SK-N-SH (cell line): Measurements from ENCODE around the gene NFATC3. TPM values are rescaled to one million over a fixed set of nuclear protein-coding genes. Genes with fewer than 3 reads are reported as not detected.

Source experiments
- CTCF ChIA-PET: fragments of 300-600, 350-600 bp; formaldehyde crosslinking; extraction: SDS; loops from one replicate; lab custom pipeline; 2021; lab: Yijun Ruan, JAX
- POLR2A ChIA-PET: fragments of 350-600 bp; sonication (Branson Sonifier 250); formaldehyde crosslinking; extraction: SDS; loops from one replicate; lab custom pipeline; 2020; ENCODE audit warnings: antibody characterized with exemption, inconsistent platforms; lab: Yijun Ruan, JAX
- DNase-seq: peaks from one replicate; pipeline ENCODE4 v3.0.0; 2012
- H2AFZ ChIP-seq: fragments of 200-600 bp; sonication (generic); 2 replicates; pipeline ENCODE4 v1.8.1; 2016; ENCODE audit warnings: antibody characterized with exemption, mild to moderate bottlenecking, low read depth
- H3F3A ChIP-seq: fragments of 200-600 bp; sonication (generic); replicated peaks from 2 replicates; pipeline ENCODE3; 2016; ENCODE audit warnings: antibody characterized with exemption, mild to moderate bottlenecking; ENCODE audit not compliant: insufficient read depth
- H3K27ac ChIP-seq, 2 experiments: fragments of 200-500 bp in 1 of 2; fragments of 200-600 bp in 1 of 2; sonication (Bioruptor generic) in 1 of 2; sonication (generic), shearing (Covaris generic) in 1 of 2; 2 replicates each; pipeline versions ENCODE4 v1.5.1 to v1.6.1; 2014 to 2016; ENCODE audit warnings: low read depth in 2 of 2, inconsistent platforms in 1 of 2, low read length in 1 of 2, mild to moderate bottlenecking in 1 of 2, mixed read lengths in 1 of 2
- H3K27me3 ChIP-seq: fragments of 200-600 bp; sonication (generic), shearing (Covaris generic); 2 replicates; pipeline ENCODE4 v1.6.1; 2016; ENCODE audit warnings: mixed run types; ENCODE audit not compliant: insufficient read depth
- H3K36me3 ChIP-seq, 2 experiments: fragments of 200-500 bp in 1 of 2; fragments of 200-600 bp in 1 of 2; sonication (Bioruptor generic) in 1 of 2; sonication (generic) in 1 of 2; replicated peaks in 1 of 2; 2 replicates each; pipeline versions ENCODE3 to v1.5.1; 2014 to 2016; ENCODE audit warnings: low read length in 1 of 2, mild to moderate bottlenecking in 1 of 2; ENCODE audit not compliant: insufficient read depth in 2 of 2, control insufficient read depth in 1 of 2
- H3K4me1 ChIP-seq, 2 experiments: fragments of 200-500 bp in 1 of 2; fragments of 200-600 bp in 1 of 2; sonication (Bioruptor generic) in 1 of 2; sonication (generic), shearing (Covaris generic) in 1 of 2; 2 replicates each; pipeline versions ENCODE4 v1.5.1 to v1.6.1; 2014 to 2016; ENCODE audit warnings: low read depth in 1 of 2, low read length in 1 of 2, mixed run types in 1 of 2; ENCODE audit not compliant: insufficient read depth in 2 of 2, control insufficient read depth in 1 of 2
- H3K4me2 ChIP-seq: fragments of 200-600 bp; sonication (generic), shearing (Covaris generic); 2 replicates; pipeline ENCODE4 v1.6.1; 2017; ENCODE audit warnings: mixed run types
- H3K4me3 ChIP-seq, 2 experiments: fragments of 200-500 bp in 1 of 2; fragments of 200-600 bp in 1 of 2; sonication (Bioruptor generic) in 1 of 2; sonication (generic), shearing (Covaris generic) in 1 of 2; 2 replicates each; pipeline versions ENCODE4 v1.5.1 to v1.8.1; 2014 to 2016; ENCODE audit warnings: low read depth in 2 of 2, inconsistent platforms in 1 of 2, low read length in 1 of 2, mild to moderate bottlenecking in 1 of 2, mixed read lengths in 1 of 2, moderate library complexity in 1 of 2
- H3K79me2 ChIP-seq: fragments of 200-600 bp; sonication (generic); 2 replicates; pipeline ENCODE4 v1.8.1; 2017; ENCODE audit warnings: mild to moderate bottlenecking; ENCODE audit not compliant: insufficient read depth
- H3K9ac ChIP-seq: fragments of 200-600 bp; sonication (generic); 2 replicates; pipeline ENCODE4 v1.6.1; 2017; ENCODE audit warnings: mixed run types
- H3K9me2 ChIP-seq: fragments of 200-600 bp; sonication (generic); 2 replicates; pipeline ENCODE4 v1.6.1; 2017; ENCODE audit warnings: mixed run types
- H3K9me3 ChIP-seq: fragments of 200-600 bp; sonication (generic); 2 replicates; pipeline ENCODE4 v1.6.1; 2017; ENCODE audit warnings: mixed run types, mild to moderate bottlenecking, moderate library complexity
- H4K20me1 ChIP-seq: fragments of 200-600 bp; sonication (generic); 2 replicates; pipeline ENCODE4 v1.6.1; 2017; ENCODE audit warnings: mild to moderate bottlenecking, mixed run types; ENCODE audit not compliant: insufficient read depth
- ELF1 ChIP-seq: IDR thresholded peaks from 2 replicates; pipeline ENCODE4 v1.4.0; 2012
- EZH2phosphoT487 ChIP-seq: fragments of 200-600 bp; sonication (generic); IDR thresholded peaks from 2 replicates; pipeline ENCODE4 v1.6.1; 2017; ENCODE audit warnings: low read depth, mixed run types, mild to moderate bottlenecking, antibody characterized with exemption, moderate library complexity, borderline replicate concordance
- FOXJ3 ChIP-seq: sonication (generic); formaldehyde crosslinking; IDR thresholded peaks from 2 replicates; pipeline ENCODE4 v1.5.1; 2020; ENCODE audit warnings: mild to moderate bottlenecking, missing genetic modification reagents
- FOXM1 ChIP-seq: IDR thresholded peaks from 2 replicates; pipeline ENCODE4 v1.4.0; 2012; ENCODE audit warnings: low read depth, mild to moderate bottlenecking
- GATA2 ChIP-seq: sonication (generic); formaldehyde crosslinking; IDR thresholded peaks from 2 replicates; pipeline ENCODE4 v1.5.0; 2020; ENCODE audit warnings: mild to moderate bottlenecking, missing genetic modification reagents
- JUND ChIP-seq: IDR thresholded peaks from 2 replicates; pipeline ENCODE4 v1.4.0; 2012
- MXI1 ChIP-seq: IDR thresholded peaks from 2 replicates; pipeline ENCODE4 v1.6.1; 2012; ENCODE audit warnings: mild to moderate bottlenecking, low read depth, low read length, improper control_type of control experiment
- POLR2AphosphoS5 ChIP-seq: IDR thresholded peaks from 2 replicates; pipeline ENCODE4 v1.6.1; 2012; ENCODE audit warnings: low read depth, low read length
- RAD21 ChIP-seq: IDR thresholded peaks from 2 replicates; pipeline ENCODE4 v1.6.1; 2012; ENCODE audit warnings: mild to moderate bottlenecking, low read length
- RCOR1 ChIP-seq: fragments of 150-350 bp; IDR thresholded peaks from 2 replicates; pipeline ENCODE4 v1.6.1; 2017; ENCODE audit warnings: antibody characterized with exemption, low read length
- RFX5 ChIP-seq: IDR thresholded peaks from 2 replicates; pipeline ENCODE4 v1.6.1; 2012; ENCODE audit warnings: mild to moderate bottlenecking, improper control_type of control experiment, low read length
- SIN3A ChIP-seq: IDR thresholded peaks from 2 replicates; pipeline ENCODE4 v1.6.1; 2012; ENCODE audit warnings: low read depth, mild to moderate bottlenecking, low read length, moderate library complexity, borderline replicate concordance
- SMC3 ChIP-seq: IDR thresholded peaks from 2 replicates; pipeline ENCODE4 v1.6.1; 2012; ENCODE audit warnings: low read depth, low read length, improper control_type of control experiment
- TAF1 ChIP-seq: IDR thresholded peaks from 2 replicates; pipeline ENCODE4 v1.6.1; 2012; ENCODE audit warnings: low read depth, mild to moderate bottlenecking, low read length, moderate library complexity, borderline replicate concordance
- YY1 ChIP-seq: IDR thresholded peaks from 2 replicates; pipeline ENCODE4 v1.4.0; 2012; ENCODE audit warnings: low read depth, mild to moderate bottlenecking
- WGBS: methylation state at CpG from one replicate; pipeline ENCODE4 v1.1.6; 2017; ENCODE audit warnings: low lambda C conversion rate; 5-methylcytosine and 5-hydroxymethylcytosine counted together
- polyA plus RNA-seq, 3 experiments: library from polyadenylated mRNA; depleted of rRNA; stranded (reverse); fragments of >200 nt; gene quantifications; 2 replicates each; pipeline ENCODE4 v1.2.3, GENCODE V29; 2012
- TF ChIP-seq, protein P1 (sequence below): fragments of 200-600 bp; sonication (generic); IDR thresholded peaks from 2 replicates; pipeline ENCODE4 v1.6.1; 2017; ENCODE audit warnings: antibody characterized with exemption, mild to moderate bottlenecking, moderate library complexity
- TF ChIP-seq, protein P2 (sequence below): IDR thresholded peaks from 2 replicates; pipeline ENCODE4 v1.4.0; 2012; ENCODE audit warnings: low read depth
- TF ChIP-seq, protein P3 (sequence below): fragments of 150-350 bp; IDR thresholded peaks from 2 replicates; pipeline ENCODE4 v1.6.1; 2017; ENCODE audit warnings: antibody characterized with exemption, low read length, low read depth, borderline replicate concordance
- TF ChIP-seq, protein P4 (sequence below): IDR thresholded peaks from 2 replicates; pipeline ENCODE4 v1.4.0; 2012; ENCODE audit warnings: low read depth, borderline replicate concordance
- TF ChIP-seq, protein P5 (sequence below): fragments of 150-350 bp; IDR thresholded peaks from 2 replicates; pipeline ENCODE4 v1.6.1; 2016; ENCODE audit warnings: mild to moderate bottlenecking, low read depth, low read length

Gene NFATC3
- polyA plus RNA-seq, 1 of the 3 experiments (the other 2 are of a cell fraction), result 5.7 TPM

- Histone ChIP-seq H3K27me3 (no peaks in the 10 kb centered on the region), H3K9me2 (no peaks in the 10 kb centered on the region), H3K4me3 (no peak overlapping the region), H3K27ac (no peak overlapping the region), H3K9ac (no peak overlapping the region), H2AFZ (no peak overlapping the region), H4K20me1 (peaks cover 3% of the 10 kb centered on the region; the same call in 1 of the 2 replicates), H3K79me2 (peaks cover 7% of the 10 kb centered on the region), H3F3A (peaks cover 4% of the 10 kb centered on the region), H3K9me3 (no peaks in the 10 kb centered on the region), H3K4me1 (peaks cover 0 to 6% of the 10 kb centered on the region in 2 experiments; a peak in 3 of 4 replicates), H3K36me3 (peaks cover 0 to 5% of the 10 kb centered on the region in 2 experiments), H3K4me2 (no peak overlapping the region)
- 98% methylated on average over 2 of the region's 2 CpGs for whole genome bisulfite sequencing
- no peak for DNase-seq
- POLR2A ChIA-PET, result no interaction called here
- TF ChIP-seq SMC3 (no peak), YY1 (no peak), FOXM1 (no peak), EZH2phosphoT487 (no peak), SIN3A (no peak), RCOR1 (no peak), RFX5 (no peak), TAF1 (no peak), RAD21 (no peak), POLR2AphosphoS5 (no peak), MXI1 (no peak), ELF1 (no peak), FOXJ3 (CRISPR knock-in tag) (no peak), JUND (no peak), GATA2 (no peak)
- TF ChIP-seq, protein P1, sequence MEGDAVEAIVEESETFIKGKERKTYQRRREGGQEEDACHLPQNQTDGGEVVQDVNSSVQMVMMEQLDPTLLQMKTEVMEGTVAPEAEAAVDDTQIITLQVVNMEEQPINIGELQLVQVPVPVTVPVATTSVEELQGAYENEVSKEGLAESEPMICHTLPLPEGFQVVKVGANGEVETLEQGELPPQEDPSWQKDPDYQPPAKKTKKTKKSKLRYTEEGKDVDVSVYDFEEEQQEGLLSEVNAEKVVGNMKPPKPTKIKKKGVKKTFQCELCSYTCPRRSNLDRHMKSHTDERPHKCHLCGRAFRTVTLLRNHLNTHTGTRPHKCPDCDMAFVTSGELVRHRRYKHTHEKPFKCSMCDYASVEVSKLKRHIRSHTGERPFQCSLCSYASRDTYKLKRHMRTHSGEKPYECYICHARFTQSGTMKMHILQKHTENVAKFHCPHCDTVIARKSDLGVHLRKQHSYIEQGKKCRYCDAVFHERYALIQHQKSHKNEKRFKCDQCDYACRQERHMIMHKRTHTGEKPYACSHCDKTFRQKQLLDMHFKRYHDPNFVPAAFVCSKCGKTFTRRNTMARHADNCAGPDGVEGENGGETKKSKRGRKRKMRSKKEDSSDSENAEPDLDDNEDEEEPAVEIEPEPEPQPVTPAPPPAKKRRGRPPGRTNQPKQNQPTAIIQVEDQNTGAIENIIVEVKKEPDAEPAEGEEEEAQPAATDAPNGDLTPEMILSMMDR, result no peak
- TF ChIP-seq, protein P2, sequence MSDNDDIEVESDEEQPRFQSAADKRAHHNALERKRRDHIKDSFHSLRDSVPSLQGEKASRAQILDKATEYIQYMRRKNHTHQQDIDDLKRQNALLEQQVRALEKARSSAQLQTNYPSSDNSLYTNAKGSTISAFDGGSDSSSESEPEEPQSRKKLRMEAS, result no peak
- TF ChIP-seq, protein P3, sequence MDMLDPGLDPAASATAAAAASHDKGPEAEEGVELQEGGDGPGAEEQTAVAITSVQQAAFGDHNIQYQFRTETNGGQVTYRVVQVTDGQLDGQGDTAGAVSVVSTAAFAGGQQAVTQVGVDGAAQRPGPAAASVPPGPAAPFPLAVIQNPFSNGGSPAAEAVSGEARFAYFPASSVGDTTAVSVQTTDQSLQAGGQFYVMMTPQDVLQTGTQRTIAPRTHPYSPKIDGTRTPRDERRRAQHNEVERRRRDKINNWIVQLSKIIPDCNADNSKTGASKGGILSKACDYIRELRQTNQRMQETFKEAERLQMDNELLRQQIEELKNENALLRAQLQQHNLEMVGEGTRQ, result no peak
- TF ChIP-seq, protein P4, sequence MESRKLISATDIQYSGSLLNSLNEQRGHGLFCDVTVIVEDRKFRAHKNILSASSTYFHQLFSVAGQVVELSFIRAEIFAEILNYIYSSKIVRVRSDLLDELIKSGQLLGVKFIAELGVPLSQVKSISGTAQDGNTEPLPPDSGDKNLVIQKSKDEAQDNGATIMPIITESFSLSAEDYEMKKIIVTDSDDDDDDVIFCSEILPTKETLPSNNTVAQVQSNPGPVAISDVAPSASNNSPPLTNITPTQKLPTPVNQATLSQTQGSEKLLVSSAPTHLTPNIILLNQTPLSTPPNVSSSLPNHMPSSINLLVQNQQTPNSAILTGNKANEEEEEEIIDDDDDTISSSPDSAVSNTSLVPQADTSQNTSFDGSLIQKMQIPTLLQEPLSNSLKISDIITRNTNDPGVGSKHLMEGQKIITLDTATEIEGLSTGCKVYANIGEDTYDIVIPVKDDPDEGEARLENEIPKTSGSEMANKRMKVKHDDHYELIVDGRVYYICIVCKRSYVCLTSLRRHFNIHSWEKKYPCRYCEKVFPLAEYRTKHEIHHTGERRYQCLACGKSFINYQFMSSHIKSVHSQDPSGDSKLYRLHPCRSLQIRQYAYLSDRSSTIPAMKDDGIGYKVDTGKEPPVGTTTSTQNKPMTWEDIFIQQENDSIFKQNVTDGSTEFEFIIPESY, result no peak
- TF ChIP-seq, protein P5, sequence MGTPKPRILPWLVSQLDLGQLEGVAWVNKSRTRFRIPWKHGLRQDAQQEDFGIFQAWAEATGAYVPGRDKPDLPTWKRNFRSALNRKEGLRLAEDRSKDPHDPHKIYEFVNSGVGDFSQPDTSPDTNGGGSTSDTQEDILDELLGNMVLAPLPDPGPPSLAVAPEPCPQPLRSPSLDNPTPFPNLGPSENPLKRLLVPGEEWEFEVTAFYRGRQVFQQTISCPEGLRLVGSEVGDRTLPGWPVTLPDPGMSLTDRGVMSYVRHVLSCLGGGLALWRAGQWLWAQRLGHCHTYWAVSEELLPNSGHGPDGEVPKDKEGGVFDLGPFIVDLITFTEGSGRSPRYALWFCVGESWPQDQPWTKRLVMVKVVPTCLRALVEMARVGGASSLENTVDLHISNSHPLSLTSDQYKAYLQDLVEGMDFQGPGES, result no peak
- CTCF ChIA-PET, result interaction anchor here (1.4 to 1.6 kb wide), 2 partner anchors 19 to 104 kb away, joined by 3 to 5 read pairs; no protein-coding TSS in a partner anchor
These were observed 112.1 kb downstream of the NFATC3 start for GRCh38 chr16:68197250-68197649.
